Breast epithelium (tissue), 4 donors: ENCODE measurements around the gene TMEM196. TPM values are rescaled to one million over a fixed set of nuclear protein-coding genes. Genes with fewer than 3 reads are reported as not detected.

Source experiments
- DNase-seq, 2 donors: peaks; one replicate each; pipeline ENCODE4 v3.0.0-alpha.2; 2019; ENCODE audit warnings: low spot score in 2 of 2
- H3K27ac ChIP-seq, 2 donors: fragments of 200-600 bp; sonication (generic) in 1 of 2; one replicate each; pipeline ENCODE4 v1.5.1; 2016 to 2019; ENCODE audit warnings: mild to moderate bottlenecking in 1 of 2
- H3K27me3 ChIP-seq, 2 donors: fragments of 200-600 bp; sonication (generic) in 1 of 2; one replicate each; pipeline versions ENCODE4 v1.5.1 to v1.6.0; 2017 to 2019; ENCODE audit warnings: control low read depth in 1 of 2, mild to moderate bottlenecking in 1 of 2
- H3K36me3 ChIP-seq: fragments of 200-600 bp; one replicate; pipeline ENCODE4 v1.5.1; 2019
- H3K4me1 ChIP-seq, 2 donors: fragments of 200-600 bp; sonication (generic); one replicate each; pipeline ENCODE4 v1.5.1; 2016 to 2019; ENCODE audit warnings: control low read depth in 1 of 2
- H3K4me3 ChIP-seq, 3 donors: fragments of 200-600 bp; sonication (generic); 1 replicate in 2 of 3; 2 replicates in 1 of 3; pipeline ENCODE4 v1.5.1; 2016 to 2019; ENCODE audit warnings: mild to moderate bottlenecking in 3 of 3, moderate library complexity in 2 of 3
- H3K9me3 ChIP-seq, 2 donors: fragments of 200-600 bp; sonication (generic) in 1 of 2; one replicate each; pipeline ENCODE4 v1.5.1; 2016 to 2019; ENCODE audit warnings: control low read depth in 1 of 2
- POLR2A ChIP-seq: fragments of 450-650 bp; IDR thresholded peaks from one replicate; pipeline ENCODE4 v1.6.1; 2016; ENCODE audit warnings: antibody characterized with exemption, mild to moderate bottlenecking, moderate library complexity
- POLR2AphosphoS5 ChIP-seq, 3 donors: sonication (generic); formaldehyde crosslinking; IDR thresholded peaks; one replicate each; pipeline ENCODE4 v1.6.1; 2017; ENCODE audit warnings: antibody characterized with exemption in 3 of 3
- intact Hi-C: fragments of 100-400 bp; cut with DNase I; formaldehyde crosslinking; loops from one replicate; pipeline ENCODE4 v1.15.1; 2023; ENCODE audit warnings: low total_unique reads
- total RNA-seq, 3 donors: library from RNA; depleted of rRNA; stranded (reverse); fragments of >200 nt; gene quantifications; one replicate each; pipeline ENCODE4 v1.1.0, GENCODE V29; 2016
- TF ChIP-seq, protein P1 (sequence below), 3 donors: fragments of 450-650 bp; IDR thresholded peaks; one replicate each; pipeline ENCODE4 v1.5.1; 2016 to 2017; ENCODE audit warnings: antibody characterized with exemption in 3 of 3, mild to moderate bottlenecking in 3 of 3, moderate library complexity in 3 of 3

Gene TMEM196
- total RNA-seq, 3 donors from 2014 or later, result not detected

DNA sequence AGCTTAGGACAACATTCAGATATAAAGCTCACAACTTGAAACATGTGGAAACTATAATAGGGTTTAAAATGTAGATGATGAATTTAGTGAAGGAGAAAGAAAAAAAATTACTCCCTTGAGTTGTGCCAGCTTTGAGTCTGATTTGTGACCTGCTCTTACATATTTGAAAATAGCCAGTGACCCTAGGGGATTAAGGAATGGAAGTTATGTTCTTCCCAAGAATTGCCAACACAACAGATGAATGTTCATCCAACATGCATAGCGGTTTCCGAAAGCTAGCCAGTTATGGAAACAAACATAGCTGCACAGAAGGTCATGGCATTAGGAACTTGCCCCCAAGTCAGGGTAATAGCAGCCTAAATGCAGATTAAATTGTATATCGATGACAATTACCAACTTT, 10.8 kb downstream of the TMEM196 start:
- no peaks in the 10 kb centered on the region for H3K36me3 ChIP-seq
- H3K27ac ChIP-seq, result no peak overlapping the region
- no peaks in the 10 kb centered on the region for H3K4me1 ChIP-seq
- no peaks in the 10 kb centered on the region for H3K27me3 ChIP-seq
- H3K4me3 ChIP-seq, result no peak overlapping the region
- DNase-seq, result no peak
- no peaks in the 10 kb centered on the region for H3K9me3 ChIP-seq
- TF ChIP-seq, protein P1, sequence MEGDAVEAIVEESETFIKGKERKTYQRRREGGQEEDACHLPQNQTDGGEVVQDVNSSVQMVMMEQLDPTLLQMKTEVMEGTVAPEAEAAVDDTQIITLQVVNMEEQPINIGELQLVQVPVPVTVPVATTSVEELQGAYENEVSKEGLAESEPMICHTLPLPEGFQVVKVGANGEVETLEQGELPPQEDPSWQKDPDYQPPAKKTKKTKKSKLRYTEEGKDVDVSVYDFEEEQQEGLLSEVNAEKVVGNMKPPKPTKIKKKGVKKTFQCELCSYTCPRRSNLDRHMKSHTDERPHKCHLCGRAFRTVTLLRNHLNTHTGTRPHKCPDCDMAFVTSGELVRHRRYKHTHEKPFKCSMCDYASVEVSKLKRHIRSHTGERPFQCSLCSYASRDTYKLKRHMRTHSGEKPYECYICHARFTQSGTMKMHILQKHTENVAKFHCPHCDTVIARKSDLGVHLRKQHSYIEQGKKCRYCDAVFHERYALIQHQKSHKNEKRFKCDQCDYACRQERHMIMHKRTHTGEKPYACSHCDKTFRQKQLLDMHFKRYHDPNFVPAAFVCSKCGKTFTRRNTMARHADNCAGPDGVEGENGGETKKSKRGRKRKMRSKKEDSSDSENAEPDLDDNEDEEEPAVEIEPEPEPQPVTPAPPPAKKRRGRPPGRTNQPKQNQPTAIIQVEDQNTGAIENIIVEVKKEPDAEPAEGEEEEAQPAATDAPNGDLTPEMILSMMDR (IDR thresholded peaks at IDR 0.05), result no peak
- no peak for TF ChIP-seq POLR2A
- TF ChIP-seq POLR2AphosphoS5 (IDR thresholded peaks at IDR 0.05), result no peak
- intact Hi-C loops, result loop anchor here (5.0 kb wide), 1 partner anchor 590 kb away; no protein-coding TSS in a partner anchor

DNA sequence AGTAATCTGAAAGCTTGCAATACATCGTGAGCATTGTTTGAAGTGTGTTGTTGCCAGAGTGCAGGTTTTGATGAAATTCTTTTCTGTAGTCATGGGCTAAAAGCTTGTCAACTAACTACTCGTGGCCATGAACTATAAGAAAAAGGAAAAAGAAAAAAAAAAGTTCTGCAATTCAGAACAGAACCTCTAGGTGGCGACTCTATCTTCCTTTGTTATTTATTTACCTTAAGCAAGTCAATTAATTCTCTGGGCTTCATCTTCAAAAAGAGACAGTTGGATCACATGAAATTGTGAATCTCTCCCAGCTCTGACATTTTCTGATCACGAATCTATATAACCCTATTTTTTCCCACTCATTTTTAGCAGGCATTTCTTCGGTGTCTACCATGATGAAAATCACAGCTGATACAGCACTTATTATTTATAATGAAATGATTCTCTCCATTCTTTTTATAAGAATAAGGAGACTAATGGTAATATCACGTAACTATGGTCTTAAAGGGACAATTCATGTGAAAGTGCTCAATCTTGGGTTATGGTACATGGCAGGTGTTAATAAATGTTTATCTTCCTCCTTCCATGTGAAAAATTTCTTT, 18.8 kb downstream of the TMEM196 start:
- H3K36me3 ChIP-seq, result no peaks in the 10 kb centered on the region
- H3K4me1 ChIP-seq, result no peaks in the 10 kb centered on the region
- TF ChIP-seq, protein P1 (IDR thresholded peaks at IDR 0.05), result peak; percentile 43 to 72 (median 54)
- TF ChIP-seq POLR2A, result no peak
- no peak for TF ChIP-seq POLR2AphosphoS5 (IDR thresholded peaks at IDR 0.05)
- H3K27ac ChIP-seq, result no peak overlapping the region
- intact Hi-C loops, result no loop called here
- DNase-seq, result no peak
- H3K4me3 ChIP-seq, result no peak overlapping the region
- H3K27me3 ChIP-seq, result no peaks in the 10 kb centered on the region
- no peaks in the 10 kb centered on the region for H3K9me3 ChIP-seq

GRCh38 chr7:19752020-19752419, 21.4 kb downstream of the TMEM196 start:
- Histone ChIP-seq H3K27ac (no peak overlapping the region), H3K27me3 (no peaks in the 10 kb centered on the region), H3K4me1 (no peaks in the 10 kb centered on the region), H3K9me3 (no peaks in the 10 kb centered on the region), H3K4me3 (no peak overlapping the region), H3K36me3 (no peaks in the 10 kb centered on the region)
- no peak for DNase-seq
- intact Hi-C loops, result no loop called here
- TF ChIP-seq POLR2A (no peak), POLR2AphosphoS5 (IDR thresholded peaks at IDR 0.05) (no peak)
- TF ChIP-seq, protein P1 (IDR thresholded peaks at IDR 0.05), result no peak

DNA sequence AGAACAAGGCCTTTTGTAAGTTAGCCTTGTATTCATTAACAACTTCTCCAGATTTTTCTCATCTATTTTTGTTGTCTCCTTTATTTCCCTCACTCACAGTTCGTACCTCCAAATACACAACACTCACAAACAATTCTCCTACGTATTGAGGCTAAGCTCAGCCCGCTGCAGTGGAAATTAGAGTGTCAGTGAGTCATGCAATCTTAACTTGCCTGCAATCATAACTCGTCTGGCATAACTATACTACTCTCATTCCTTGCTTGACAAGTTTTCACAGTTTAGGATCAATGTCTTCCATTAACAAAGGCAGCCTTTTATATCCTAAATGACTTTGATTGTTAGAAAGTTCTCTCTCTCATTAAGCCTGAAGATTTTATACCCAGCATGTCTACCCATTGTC, 23.8 kb downstream of the TMEM196 start:
- H3K27ac ChIP-seq, result no peak overlapping the region
- intact Hi-C loops, result no loop called here

DNA sequence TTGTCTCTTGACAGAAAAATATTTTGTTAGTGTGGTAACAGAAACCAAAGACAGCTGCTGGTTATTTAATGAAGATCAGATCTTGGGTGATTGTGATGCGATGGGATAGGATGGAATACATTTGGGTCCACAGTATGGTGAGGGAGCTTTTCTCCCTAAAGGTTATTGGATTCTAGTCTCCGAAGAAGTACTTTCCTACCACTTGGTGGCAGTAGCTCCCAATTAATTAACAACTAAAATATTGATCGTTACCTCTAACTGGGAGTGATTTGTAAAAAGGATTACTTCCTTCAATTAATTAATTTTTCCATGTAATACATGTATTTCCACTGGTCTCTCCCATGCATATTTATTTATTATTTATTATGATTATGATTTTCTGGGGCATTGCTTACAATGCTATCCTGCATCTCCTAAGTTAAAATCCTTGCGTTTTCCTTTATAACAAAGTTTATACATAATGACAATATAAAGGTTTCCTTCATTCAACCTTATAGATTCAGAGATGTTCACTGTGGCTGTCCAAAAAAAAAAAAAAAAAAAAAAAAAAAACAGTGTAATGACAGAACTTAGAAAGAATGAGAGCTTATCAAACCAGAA, 25.6 kb downstream of the TMEM196 start:
- H3K4me1 ChIP-seq, result no peaks in the 10 kb centered on the region
- no peak overlapping the region for H3K27ac ChIP-seq
- no peak overlapping the region for H3K4me3 ChIP-seq
- no peaks in the 10 kb centered on the region for H3K36me3 ChIP-seq
- DNase-seq, result no peak
- intact Hi-C loops, result no loop called here
- H3K9me3 ChIP-seq, result no peaks in the 10 kb centered on the region
- no peaks in the 10 kb centered on the region for H3K27me3 ChIP-seq
- no peak for TF ChIP-seq POLR2A
- TF ChIP-seq, protein P1 (IDR thresholded peaks at IDR 0.05), result peak in 2 of 3 donors; percentile 51 to 55

More for the DNA sequence above, 23.8 kb downstream of the TMEM196 start:
- no peak for DNase-seq
- Histone ChIP-seq H3K4me3 (no peak overlapping the region), H3K9me3 (no peaks in the 10 kb centered on the region), H3K36me3 (no peaks in the 10 kb centered on the region), H3K27me3 (no peaks in the 10 kb centered on the region), H3K4me1 (no peaks in the 10 kb centered on the region)
- TF ChIP-seq, protein P1 (IDR thresholded peaks at IDR 0.05), result no peak
- TF ChIP-seq POLR2A (no peak), POLR2AphosphoS5 (IDR thresholded peaks at IDR 0.05) (no peak)
